ENCODE measurements around the gene FLT1. TPM values are rescaled to one million over a fixed set of nuclear protein-coding genes. Genes with fewer than 3 reads are reported as not detected.

FLT1 gene, protein sequence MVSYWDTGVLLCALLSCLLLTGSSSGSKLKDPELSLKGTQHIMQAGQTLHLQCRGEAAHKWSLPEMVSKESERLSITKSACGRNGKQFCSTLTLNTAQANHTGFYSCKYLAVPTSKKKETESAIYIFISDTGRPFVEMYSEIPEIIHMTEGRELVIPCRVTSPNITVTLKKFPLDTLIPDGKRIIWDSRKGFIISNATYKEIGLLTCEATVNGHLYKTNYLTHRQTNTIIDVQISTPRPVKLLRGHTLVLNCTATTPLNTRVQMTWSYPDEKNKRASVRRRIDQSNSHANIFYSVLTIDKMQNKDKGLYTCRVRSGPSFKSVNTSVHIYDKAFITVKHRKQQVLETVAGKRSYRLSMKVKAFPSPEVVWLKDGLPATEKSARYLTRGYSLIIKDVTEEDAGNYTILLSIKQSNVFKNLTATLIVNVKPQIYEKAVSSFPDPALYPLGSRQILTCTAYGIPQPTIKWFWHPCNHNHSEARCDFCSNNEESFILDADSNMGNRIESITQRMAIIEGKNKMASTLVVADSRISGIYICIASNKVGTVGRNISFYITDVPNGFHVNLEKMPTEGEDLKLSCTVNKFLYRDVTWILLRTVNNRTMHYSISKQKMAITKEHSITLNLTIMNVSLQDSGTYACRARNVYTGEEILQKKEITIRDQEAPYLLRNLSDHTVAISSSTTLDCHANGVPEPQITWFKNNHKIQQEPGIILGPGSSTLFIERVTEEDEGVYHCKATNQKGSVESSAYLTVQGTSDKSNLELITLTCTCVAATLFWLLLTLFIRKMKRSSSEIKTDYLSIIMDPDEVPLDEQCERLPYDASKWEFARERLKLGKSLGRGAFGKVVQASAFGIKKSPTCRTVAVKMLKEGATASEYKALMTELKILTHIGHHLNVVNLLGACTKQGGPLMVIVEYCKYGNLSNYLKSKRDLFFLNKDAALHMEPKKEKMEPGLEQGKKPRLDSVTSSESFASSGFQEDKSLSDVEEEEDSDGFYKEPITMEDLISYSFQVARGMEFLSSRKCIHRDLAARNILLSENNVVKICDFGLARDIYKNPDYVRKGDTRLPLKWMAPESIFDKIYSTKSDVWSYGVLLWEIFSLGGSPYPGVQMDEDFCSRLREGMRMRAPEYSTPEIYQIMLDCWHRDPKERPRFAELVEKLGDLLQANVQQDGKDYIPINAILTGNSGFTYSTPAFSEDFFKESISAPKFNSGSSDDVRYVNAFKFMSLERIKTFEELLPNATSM (N-terminal part only)
- total RNA-seq, result under 0.01 and 0.11 TPM in 2 replicates

DNA sequence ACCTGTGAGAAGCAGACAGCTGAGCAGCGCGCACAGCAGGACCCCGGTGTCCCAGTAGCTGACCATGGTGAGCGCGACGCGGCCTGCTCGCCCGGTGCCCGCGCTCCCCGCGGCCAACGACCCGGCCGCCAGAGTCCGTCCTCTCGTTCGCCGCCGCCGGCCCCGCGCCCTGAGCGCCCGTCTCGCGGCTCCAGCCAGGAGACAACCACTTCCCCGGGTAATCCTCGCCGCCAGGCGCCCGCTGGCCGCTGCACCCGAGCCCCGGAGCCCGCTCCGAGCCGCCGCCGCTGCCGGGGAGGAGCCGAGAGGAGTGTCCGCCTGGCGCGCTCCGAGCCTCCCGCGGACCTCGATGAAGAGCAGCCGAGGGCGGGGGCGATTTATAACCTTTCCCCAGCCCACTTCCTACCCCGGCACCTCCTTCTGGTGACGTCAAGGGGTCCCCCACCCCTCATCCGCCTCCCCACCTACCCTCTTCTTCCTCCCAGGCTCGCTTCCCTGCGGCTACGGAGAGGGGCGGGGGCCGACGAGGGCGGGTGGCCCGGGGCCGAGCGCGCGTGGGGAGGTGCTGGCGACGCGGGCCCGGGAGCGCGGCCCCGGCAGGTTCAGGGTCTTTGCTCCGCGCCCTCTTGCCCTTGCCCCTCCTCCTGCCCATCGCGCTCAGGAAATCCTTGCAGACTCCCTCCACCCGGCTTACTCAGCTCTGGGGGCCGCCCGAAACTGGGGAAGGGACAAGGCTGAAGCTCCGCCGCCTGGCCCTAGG is at the start of gene FLT1:
TSS of gene FLT1 (minus strand) at position 351 of the 760 bp plus-strand sequence. CDS start at position 66, 285 bp downstream.

Other genes starting within 250 kb of the FLT1 start
- 30.2 and 66.8 TPM in 2 replicates for gene POMP, start 164.0 kb upstream of the FLT1 start, total RNA-seq
- 1.6 and 12.9 TPM in 2 replicates for gene SLC46A3, start 223.8 kb upstream of the FLT1 start, total RNA-seq

All from placental epithelial cell (primary cell).